Adrenal gland (tissue), 12 donors: ENCODE data around the gene FLRT1. TPM values are rescaled to one million over a fixed set of nuclear protein-coding genes. Genes with fewer than 3 reads are reported as not detected.

ENCODE experiments used
- DNase-seq, 7 donors: peaks; one replicate each; pipeline ENCODE4 v3.0.0-alpha.2; 2019 to 2020
- H3K27ac ChIP-seq, 5 donors: fragments of 200-600 bp; sonication (generic) in 4 of 5; 1 replicate in 3 of 5; 2 replicates in 2 of 5; pipeline versions ENCODE4 v1.5.1 to v1.8.0; 2016 to 2020; ENCODE audit warnings: mild to moderate bottlenecking in 1 of 5
- H3K27me3 ChIP-seq: fragments of 200-600 bp; 2 replicates; pipeline ENCODE4 v1.8.0; 2021
- H3K36me3 ChIP-seq, 2 donors: fragments of 200-600 bp; replicated peaks in 1 of 2; 1 replicate in 1 of 2; 2 replicates in 1 of 2; pipeline versions ENCODE4 v1.5.1 to v1.8.0; 2018 to 2022
- H3K4me1 ChIP-seq, 2 donors: fragments of 200-600 bp; replicated peaks in 1 of 2; 1 replicate in 1 of 2; 2 replicates in 1 of 2; pipeline versions ENCODE4 v1.5.1 to v1.8.0; 2018 to 2021
- H3K4me3 ChIP-seq, 4 donors: fragments of 200-600 bp; sonication (generic) in 3 of 4; one replicate each; pipeline ENCODE4 v1.5.1; 2016 to 2018
- H3K9me3 ChIP-seq, 3 donors: fragments of 200-600 bp; sonication (generic) in 1 of 3; replicated peaks in 1 of 3; 1 replicate in 2 of 3; 2 replicates in 1 of 3; pipeline versions ENCODE4 v1.5.1 to v1.8.0; 2016 to 2021
- CTCF ChIP-seq, 6 experiments: fragments of 450-650 bp in 4 of 6; fragments of 200-600 bp in 2 of 6; sonication (generic) in 1 of 6; IDR thresholded peaks; 1 replicate in 5 of 6; 2 replicates in 1 of 6; pipeline versions ENCODE4 v1.5.1 to v1.8.0; 2016 to 2021; ENCODE audit warnings: antibody characterized with exemption in 6 of 6, mild to moderate bottlenecking in 2 of 6, moderate library complexity in 1 of 6
- POLR2A ChIP-seq, 2 donors: fragments of 450-650 bp; IDR thresholded peaks; one replicate each; pipeline ENCODE4 v1.6.1; 2017; ENCODE audit warnings: antibody characterized with exemption in 2 of 2, mild to moderate bottlenecking in 2 of 2, moderate library complexity in 1 of 2
- WGBS, 4 donors: extraction: QIAGEN DNeasy Blood & Tissue Kit in 2 of 4; methylation state at CpG; one replicate each; pipeline versions ENCODE4 v1.1.5 to v1.1.7; 2013 to 2017; 5-methylcytosine and 5-hydroxymethylcytosine counted together
- intact Hi-C, 2 donors: fragments of 100-400 bp; cut with DNase I; formaldehyde crosslinking; loops; one replicate each; pipeline versions ENCODE4 v1.14.1 to v1.15.0; 2022 to 2023
- polyA plus RNA-seq, 3 donors: library from polyadenylated mRNA; stranded (reverse); fragments of 200-250 nt in 2 of 3; fragments of 350-450 nt in 1 of 3; fragmentation: Illumina TruSeq in 1 of 3; extraction: RNeasy Lipid Tissue Mini Kit (QIAGEN cat#74804) in 1 of 3; gene quantifications; one replicate each; pipeline ENCODE4 v1.2.3, GENCODE V29; 2013 to 2014
- total RNA-seq, 9 donors: library from RNA; depleted of rRNA in 4 of 9; stranded (reverse); fragments of >200 nt in 4 of 9; fragments of 120-200 nt in 1 of 9; fragmentation: NEBNext Ultra II Directional in 1 of 9; extraction: Animal tissue kit (Norgen Biotek cat#: 25700) in 1 of 9; gene quantifications; one replicate each; pipeline versions ENCODE4 v1.1.0 to v1.2.4, GENCODE V29; 2013 to 2023
- donor health status: healthy with polysubstance abuse.
- donor health status: Bipolar disorder and iron deficiency.
- donor health status: DM: yes; HTN: yes; CAD: no.
- donor health status: DM: no; HTN: no; CAD: no.
- donor health status: DM: no; HTN: no; CAD: no.
- donor health status: DM: yes; HTN: yes; CAD: no.

FLRT1 gene
- total and polyA plus RNA-seq, 12 donors: 0.33 to 11.1 (median 3.2) TPM; not detected in 4

- DNase-seq: no peak
- peaks cover 0 to under 1% of the 10 kb centered on the region in 2 donors for H3K4me1 ChIP-seq
- WGBS, 4 donors: 90 to 94% (median 91%) methylated on average over 16 of the region's 16 CpGs
- intact Hi-C loops: no loop called here
- H3K4me3 ChIP-seq: no peak overlapping the region
- H3K9me3 ChIP-seq: no peaks in the 10 kb centered on the region
- no peak overlapping the region for H3K27ac ChIP-seq
- no peaks in the 10 kb centered on the region for H3K36me3 ChIP-seq
- H3K27me3 ChIP-seq: no peaks in the 10 kb centered on the region
- TF ChIP-seq POLR2A (IDR thresholded peaks at IDR 0.05) (no peak), CTCF (IDR thresholded peaks at IDR 0.05) (no peak)
These were observed 22.4 kb upstream of the FLRT1 start for GRCh38 chr11:64013141-64013896.

- H3K9me3 ChIP-seq: no peaks in the 10 kb centered on the region
- no peaks in the 10 kb centered on the region for H3K27me3 ChIP-seq
- intact Hi-C loops: no loop called here
- DNase-seq: no peak
- no peaks in the 10 kb centered on the region for H3K36me3 ChIP-seq
- TF ChIP-seq CTCF (IDR thresholded peaks at IDR 0.05) (no peak), POLR2A (IDR thresholded peaks at IDR 0.05) (no peak)
- no peak overlapping the region for H3K27ac ChIP-seq
- H3K4me3 ChIP-seq: no peak overlapping the region
- WGBS, 4 donors: 87 to 96% (median 90%) methylated on average over 8 to 11 of the region's 11 CpGs
- H3K4me1 ChIP-seq: peaks cover 3 to 4% of the 10 kb centered on the region in 2 donors
These were observed 21.4 kb upstream of the FLRT1 start for GRCh38 chr11:64014356-64014755.

- H3K27ac ChIP-seq: no peak overlapping the region
- DNase-seq: no peak
- H3K4me1 ChIP-seq: peaks cover 4% of the 10 kb centered on the region in 2 donors
- 77 to 85% (median 80%) methylated on average over 6 to 20 of the region's 20 CpGs for WGBS, 4 donors
- H3K9me3 ChIP-seq: no peaks in the 10 kb centered on the region
- no peak for TF ChIP-seq POLR2A (IDR thresholded peaks at IDR 0.05)
- TF ChIP-seq CTCF (IDR thresholded peaks at IDR 0.05): no peak
- H3K4me3 ChIP-seq: no peak overlapping the region
- H3K27me3 ChIP-seq: no peaks in the 10 kb centered on the region
- intact Hi-C loops: no loop called here
- no peaks in the 10 kb centered on the region for H3K36me3 ChIP-seq
These were observed 20.2 kb upstream of the FLRT1 start for GRCh38 chr11:64015510-64015909.

GRCh38 chr11:64015935-64016845 is 19.5 kb upstream of the FLRT1 start:
- Histone ChIP-seq H3K9me3 (no peaks in the 10 kb centered on the region), H3K4me1 (peaks cover 4% of the 10 kb centered on the region in 2 donors), H3K4me3 (no peak overlapping the region), H3K36me3 (no peaks in the 10 kb centered on the region), H3K27ac (no peak overlapping the region), H3K27me3 (no peaks in the 10 kb centered on the region)
- DNase-seq: no peak
- 89 to 92% (median 92%) methylated on average over 18 to 35 of the region's 35 CpGs for WGBS, 4 donors
- TF ChIP-seq POLR2A (IDR thresholded peaks at IDR 0.05): no peak
- no peak for TF ChIP-seq CTCF (IDR thresholded peaks at IDR 0.05)
- intact Hi-C loops: no loop called here
